Left cardiac atrium (tissue), 4 donors: ENCODE measurements around the gene PCDHGC4. TPM values are rescaled to one million over a fixed set of nuclear protein-coding genes. Genes with fewer than 3 reads are reported as not detected.

Experiments used
- ATAC-seq, 2 donors: fragments of 200-7000 bp; cut with Tn5 transposase; one replicate each; pipeline ENCODE4 v1.9.1; 2020; ENCODE audit warnings: mild to moderate bottlenecking in 2 of 2, moderate library complexity in 2 of 2
- DNase-seq: peaks from one replicate; pipeline ENCODE4 v3.0.0-alpha.2; 2020
- intact Hi-C, 2 donors: fragments of 100-400 bp; cut with DNase I; formaldehyde crosslinking; loops; one replicate each; pipeline versions ENCODE4 v1.14.1 to v1.15.1; 2022 to 2023
- long read RNA-seq: library from polyadenylated mRNA; unstranded; transcript quantifications from one replicate; pipeline ENCODE4 v2.0.0, GENCODE V29; 2021
- total RNA-seq, 2 donors: library from RNA; stranded (reverse); fragmentation: NEBNext Ultra II Directional; extraction: Animal tissue kit (Norgen Biotek cat#: 25700); gene quantifications; one replicate each; pipeline ENCODE4 v1.2.1, GENCODE V29; 2021
- donor health status: DM: no; HTN: yes; CAD: no.
- donor health status: DM: no; HTN: yes; CAD: no; lungs with severe emphysema.
- donor health status: DM: yes; HTN: yes; CAD: no.
- donor health status: Dilated cardiomyopathy.

The PCDHGC4 gene
- total RNA-seq: 1 to 10 TPM; 1.4 to 1.7 TPM
- long read RNA-seq: 0 reads

- DNase-seq: no peak
- intact Hi-C loops: no loop called here
- ATAC-seq: peak; percentile 40 to 56
Observed at GRCh38 chr5:141484641-141485311, at the start of gene PCDHGC4. Gene PCDHGC4, plus strand, starts transcription at chr5:141485030. Its CDS starts 144 bp downstream, at chr5:141485174.

- ATAC-seq: no peak
- intact Hi-C loops: no loop called here
- DNase-seq: no peak
Observed at GRCh38 chr5:141437221-141437620, 47.6 kb upstream of the PCDHGC4 start.

- DNase-seq (no peak), ATAC-seq (no peak)
- intact Hi-C loops: no loop called here
Observed at GRCh38 chr5:141439411-141440141, 45.3 kb upstream of the PCDHGC4 start.

- intact Hi-C loops: no loop called here
- DNase-seq: no peak
- ATAC-seq: no peak
Observed at GRCh38 chr5:141440341-141440740, 44.5 kb upstream of the PCDHGC4 start.

GRCh38 chr5:141441571-141442170 lies 43.2 kb upstream of the PCDHGC4 start:
- intact Hi-C loops: no loop called here
- DNase-seq: no peak
- peak; percentile 57 to 70 for ATAC-seq

GRCh38 chr5:141465351-141465750 lies 19.5 kb upstream of the PCDHGC4 start:
- ATAC-seq (no peak), DNase-seq (no peak)
- intact Hi-C loops: no loop called here

- intact Hi-C loops: loop anchor here in 1 of 2 donors (2.0 to 5.0 kb wide), 2 partner anchors 43 to 47 kb away; no protein-coding TSS in a partner anchor
- peak; percentile 94 for DNase-seq
- peak; percentile 99 for ATAC-seq
Observed at GRCh38 chr5:141475625-141476131, 9.2 kb upstream of the PCDHGC4 start, which contains the start of gene PCDHGC3. Gene PCDHGC3, plus strand, starts transcription at chr5:141475966. Its CDS starts 151 bp downstream, at chr5:141476117.

GRCh38 chr5:141476132-141476911 lies 8.5 kb upstream of the PCDHGC4 start:
- DNase-seq (peak; percentile 75), ATAC-seq (peak; percentile 62 to 77)
- intact Hi-C loops: loop anchor here in 1 of 2 donors (2.0 to 5.0 kb wide), 2 partner anchors 44 to 46 kb away; no protein-coding TSS in a partner anchor

GRCh38 chr5:141477044-141477575 lies 7.7 kb upstream of the PCDHGC4 start:
- intact Hi-C loops: loop anchor here in 1 of 2 donors (2.0 to 5.0 kb wide), 2 partner anchors 44 to 45 kb away; no protein-coding TSS in a partner anchor

GRCh38 chr5:141477815-141478214 lies 7.0 kb upstream of the PCDHGC4 start:
- ATAC-seq (no peak), DNase-seq (no peak)

More at GRCh38 chr5:141477044-141477575, 7.7 kb upstream of the PCDHGC4 start:
- ATAC-seq: no peak
- no peak for DNase-seq

GRCh38 chr5:141478321-141478945 lies 6.4 kb upstream of the PCDHGC4 start:
- intact Hi-C loops: loop anchor here in 1 of 2 donors (5.0 kb wide), 1 partner anchor 44 kb away; no protein-coding TSS in a partner anchor
- no peak for ATAC-seq
- DNase-seq: no peak

More at GRCh38 chr5:141477815-141478214, 7.0 kb upstream of the PCDHGC4 start:
- intact Hi-C loops: loop anchor here in 1 of 2 donors (2.0 to 5.0 kb wide), 2 partner anchors 44 to 45 kb away; no protein-coding TSS in a partner anchor

GRCh38 chr5:141479776-141480175 lies 5.1 kb upstream of the PCDHGC4 start:
- intact Hi-C loops: loop anchor here in 1 of 2 donors (5.0 kb wide), 1 partner anchor 43 kb away; no protein-coding TSS in a partner anchor
- ATAC-seq (no peak), DNase-seq (no peak)

- DNase-seq: no peak
- intact Hi-C loops: no loop called here
- ATAC-seq: no peak
Observed at GRCh38 chr5:141483902-141484301, 928 bp upstream of the PCDHGC4 start.

- intact Hi-C loops: no loop called here
- ATAC-seq (no peak), DNase-seq (no peak)
Observed at GRCh38 chr5:141484310-141484640, 555 bp upstream of the PCDHGC4 start.

- DNase-seq: no peak
- intact Hi-C loops: no loop called here
- no peak for ATAC-seq
Observed at GRCh38 chr5:141485321-141486055, 658 bp downstream of the PCDHGC4 start.

GRCh38 chr5:141486091-141486490 lies 1.3 kb downstream of the PCDHGC4 start:
- ATAC-seq (no peak), DNase-seq (no peak)
- intact Hi-C loops: no loop called here

- no peak for DNase-seq
- ATAC-seq: no peak
- intact Hi-C loops: no loop called here
Observed at GRCh38 chr5:141487131-141487530, 2.3 kb downstream of the PCDHGC4 start.
